Central memory CD4-positive, alpha-beta T cell (primary cell): ENCODE results near the gene MYD88.
A peak's percentile ranks its signal among the peaks of the same experiment; 100 is the strongest.
"Not testable (repeated sequence)": the region's sequence is repeated elsewhere in the genome, so short reads cannot be mapped to it uniquely, and the experiment has no call there.

Experiments used
- DNase-seq: peaks from one replicate; pipeline ENCODE4 v3.0.0; 2022

The MYD88 gene

GRCh38 chr3:38146504-38146903 is 8.0 kb downstream of the MYD88 start:
- DNase-seq = no peak

GRCh38 chr3:38147421-38147820 is 9.0 kb downstream of the MYD88 start:
- no peak for DNase-seq

GRCh38 chr3:38148311-38148882 is 9.9 kb downstream of the MYD88 start:
- no peak for DNase-seq

DNA sequence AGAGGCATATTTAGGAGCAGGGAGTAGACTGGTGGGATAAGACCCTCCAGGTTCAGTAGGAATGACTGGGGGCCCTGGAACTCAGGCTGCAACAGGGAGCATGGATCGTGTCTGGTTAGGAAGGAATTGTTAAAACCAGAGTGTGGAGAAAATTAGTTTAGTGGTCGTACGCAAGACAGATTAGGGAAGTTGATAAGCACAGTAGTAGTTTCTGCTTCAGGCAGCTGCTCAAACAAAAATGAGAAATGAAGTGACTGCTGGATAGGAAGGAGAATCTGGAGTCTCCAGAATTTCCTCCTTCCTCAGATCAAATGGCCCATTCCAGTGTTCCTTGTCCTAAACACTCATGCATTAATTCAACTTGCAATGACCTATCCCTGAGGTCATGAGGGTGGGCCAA is 11.2 kb downstream of the MYD88 start:
- no peak for DNase-seq

DNA sequence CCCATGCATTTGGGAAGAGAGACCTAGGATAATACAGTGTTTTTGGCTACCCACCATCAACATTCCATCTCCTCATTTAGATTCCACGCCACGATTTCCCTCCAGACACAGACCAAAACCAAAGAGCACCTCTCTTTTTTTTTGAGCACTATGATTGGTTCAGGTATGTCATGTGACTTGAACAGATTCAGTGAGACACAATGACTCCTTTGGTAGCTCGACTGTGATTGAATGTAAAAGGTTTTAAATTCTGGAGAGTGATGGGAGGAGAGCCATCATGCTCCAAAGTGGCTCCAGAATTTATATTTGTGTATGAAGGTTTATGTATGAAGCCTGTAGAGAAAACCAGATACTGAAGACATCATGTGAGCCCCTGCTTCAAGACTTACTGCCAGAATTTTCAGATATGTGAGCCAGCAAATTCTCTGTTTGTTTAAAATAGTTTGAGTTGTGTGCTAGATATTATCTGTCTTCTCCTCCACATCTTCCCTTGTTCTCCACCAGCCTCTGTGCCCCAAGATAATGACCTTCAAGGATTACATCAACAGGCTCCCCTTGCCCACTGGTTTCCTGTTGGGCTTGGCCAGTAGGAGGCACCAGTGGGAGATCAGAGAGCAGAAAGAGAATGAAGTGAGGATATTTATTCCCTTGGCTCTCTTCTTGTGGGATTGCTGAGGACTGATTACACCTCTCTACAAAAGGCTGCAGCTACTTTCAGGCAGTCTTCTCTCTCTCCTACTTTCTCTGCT is 12.5 kb downstream of the MYD88 start:
- no peak for DNase-seq

DNA sequence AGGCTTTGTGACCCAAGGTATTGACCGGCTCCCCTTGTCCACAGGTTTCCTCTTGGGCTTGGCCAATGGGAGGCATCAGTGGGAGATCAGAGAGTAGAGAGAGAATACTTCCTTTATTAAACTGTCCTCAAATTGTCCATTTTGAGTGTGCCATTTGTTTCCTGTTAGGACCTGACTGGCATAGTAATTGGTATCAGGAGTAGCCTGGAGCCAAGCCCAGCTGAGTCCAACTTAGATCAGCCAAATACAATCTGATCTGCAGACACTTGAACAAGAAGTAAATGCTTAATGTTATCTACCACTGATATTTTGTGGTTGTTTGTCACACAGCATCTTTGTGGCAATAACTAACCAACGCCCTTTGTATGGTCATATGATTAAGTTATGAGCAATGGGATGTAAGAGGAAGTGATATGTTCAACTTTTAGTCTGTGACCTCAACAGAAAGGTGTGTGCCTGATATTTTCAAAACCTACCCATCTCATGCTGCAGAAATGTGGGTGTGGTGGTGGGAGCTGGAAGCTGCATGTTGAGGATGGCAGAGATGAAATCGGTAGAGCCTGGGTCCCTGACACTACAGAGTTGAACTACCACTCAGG is 13.3 kb downstream of the MYD88 start:
- peak; percentile 55 for DNase-seq

DNA sequence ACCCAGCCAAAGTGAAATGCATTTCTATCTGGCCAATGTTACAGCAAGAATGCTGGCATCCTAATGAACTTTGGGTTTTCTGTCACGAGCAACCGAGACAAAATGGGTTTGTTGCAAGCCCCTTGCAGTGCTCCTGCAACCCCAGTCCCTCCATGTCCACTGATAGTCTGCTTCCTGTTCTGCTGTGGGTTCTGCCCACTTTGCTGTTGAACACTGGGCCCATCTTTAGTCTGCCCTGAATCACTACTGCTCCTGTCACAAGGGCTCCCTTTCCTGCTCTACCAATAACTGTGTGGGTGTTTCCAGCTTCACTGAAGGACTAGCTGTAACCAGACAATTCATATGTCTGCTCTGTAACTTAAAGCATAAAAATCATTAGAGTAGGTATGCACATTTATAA is 14.1 kb downstream of the MYD88 start:
- no peak for DNase-seq

DNA sequence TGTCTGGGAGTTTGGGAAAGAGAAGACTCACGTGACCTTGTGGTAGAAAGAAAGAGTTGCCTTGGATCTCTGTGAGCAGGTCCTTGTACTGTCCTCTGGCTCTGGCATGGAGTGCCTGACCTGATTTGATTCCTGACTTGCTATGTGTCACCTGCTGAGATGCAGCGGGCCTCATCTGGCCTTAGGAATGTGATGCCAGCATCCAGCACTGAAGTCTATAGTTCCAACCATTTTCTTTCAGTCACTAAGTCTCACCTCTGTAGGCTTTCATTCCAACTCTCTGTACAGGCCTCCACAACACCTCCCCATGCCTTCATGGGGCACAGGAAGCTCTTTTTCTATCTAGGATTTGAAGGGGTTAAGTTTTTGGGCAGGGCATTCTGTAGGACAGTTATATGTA is 14.8 kb downstream of the MYD88 start:
- DNase-seq = no peak

DNA sequence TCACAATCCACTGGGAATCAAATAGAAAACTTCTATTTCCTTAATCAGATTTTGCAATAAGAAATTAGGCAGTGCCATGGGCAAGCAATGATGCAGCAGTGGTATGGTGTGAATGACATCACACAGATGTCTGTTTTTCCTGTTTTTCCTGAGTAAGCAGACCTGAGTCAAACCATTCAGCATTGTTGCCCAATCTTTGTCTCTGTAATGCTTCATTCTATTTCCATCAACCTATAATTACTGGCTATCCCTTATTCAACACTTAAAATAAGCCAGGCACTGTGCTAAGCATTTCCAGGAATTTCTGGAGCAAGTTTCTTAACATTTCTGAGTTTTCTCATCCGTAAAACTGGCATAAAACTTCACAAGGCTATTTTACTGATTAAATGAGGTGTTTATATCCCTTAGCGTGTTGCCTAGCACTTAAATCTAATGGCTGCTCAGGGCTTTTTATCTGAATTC is 15.6 kb downstream of the MYD88 start:
- DNase-seq = no peak

- DNase-seq = no peak
These were observed 16.3 kb downstream of the MYD88 start for GRCh38 chr3:38154625-38155255.

GRCh38 chr3:38155825-38156224 is 17.4 kb downstream of the MYD88 start:
- no peak for DNase-seq

GRCh38 chr3:38157117-38157516 is 18.7 kb downstream of the MYD88 start:
- no peak for DNase-seq

DNA sequence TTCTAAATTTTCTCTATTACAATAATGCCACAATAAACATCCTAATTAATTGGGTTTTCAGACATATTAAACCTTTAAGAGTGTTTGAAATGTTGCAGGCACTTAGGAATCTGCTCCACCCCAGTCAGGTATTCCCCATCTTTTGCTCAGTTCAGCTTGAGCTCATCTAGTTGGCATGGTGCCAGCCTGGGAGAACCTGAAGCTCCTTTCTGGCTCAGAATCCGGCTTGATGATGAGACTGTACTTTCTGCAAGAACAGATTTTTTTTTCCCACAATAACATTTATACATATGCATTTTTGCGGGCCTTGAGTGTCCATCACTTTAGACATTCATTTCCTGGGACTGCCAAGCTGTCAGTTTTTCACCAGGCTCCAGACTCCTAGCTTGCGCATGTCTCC is 19.1 kb downstream of the MYD88 start:
- no peak for DNase-seq

GRCh38 chr3:38158472-38158871 is 20.0 kb downstream of the MYD88 start:
- DNase-seq = no peak

GRCh38 chr3:38160704-38161103 is 22.2 kb downstream of the MYD88 start:
- not testable (repeated sequence) for DNase-seq

- DNase-seq = peak; percentile 17
These were observed 24.8 kb downstream of the MYD88 start for GRCh38 chr3:38163117-38163840.

DNA sequence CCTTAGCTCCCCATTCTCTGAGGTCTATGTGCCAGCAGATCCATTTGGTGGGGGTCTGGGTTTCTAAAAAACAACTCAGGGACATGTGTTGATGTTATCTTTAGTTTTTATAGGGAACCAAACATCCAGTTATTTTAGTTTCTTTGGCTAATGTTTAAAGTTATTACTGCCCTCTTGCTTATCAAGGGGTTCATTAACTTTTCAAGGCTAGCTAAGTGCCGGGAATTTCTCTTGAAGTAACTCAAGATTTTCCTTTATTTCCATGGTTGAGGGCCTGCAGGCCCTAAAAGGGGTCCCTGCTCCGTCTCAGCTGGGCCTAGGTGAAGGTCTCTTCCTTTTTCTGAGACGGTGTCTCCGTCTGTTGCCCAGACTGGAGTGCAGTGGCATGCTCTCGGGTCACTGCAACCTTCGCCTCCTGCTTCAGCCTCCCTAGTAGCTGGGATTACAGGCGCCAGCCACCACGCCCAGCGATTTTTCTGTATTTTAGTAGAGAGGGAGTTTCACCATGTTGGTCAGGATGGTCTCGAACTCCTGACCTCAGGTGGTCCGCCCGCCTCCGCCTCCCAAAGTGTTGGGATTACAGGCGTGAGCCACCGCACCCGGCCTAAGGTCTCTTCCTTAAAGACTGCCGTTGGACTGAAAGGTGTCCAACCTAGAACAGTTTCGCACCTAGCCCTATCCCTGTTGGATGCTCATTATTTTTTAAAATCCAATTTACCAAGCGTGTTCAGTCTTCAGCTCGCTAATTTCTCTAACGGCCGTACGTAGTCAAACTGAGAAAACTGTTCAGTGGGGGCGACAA is 25.6 kb downstream of the MYD88 start:
- DNase-seq = no peak

DNA sequence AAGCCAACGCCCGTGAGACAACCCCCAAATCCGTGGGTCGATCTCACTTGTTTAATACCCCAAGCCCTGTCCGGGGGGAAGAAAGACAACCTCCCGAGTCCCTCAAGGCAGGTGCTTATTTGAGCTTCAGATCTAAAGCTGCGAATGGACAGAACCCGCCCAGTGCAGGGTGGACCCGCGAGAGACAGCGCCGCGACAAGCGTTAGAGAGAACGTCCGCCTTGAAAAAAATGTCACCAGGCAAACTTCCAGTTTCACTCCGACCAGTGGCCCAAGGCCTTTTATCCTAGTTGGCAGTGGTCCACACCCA is 26.1 kb downstream of the MYD88 start:
- DNase-seq = no peak

DNA sequence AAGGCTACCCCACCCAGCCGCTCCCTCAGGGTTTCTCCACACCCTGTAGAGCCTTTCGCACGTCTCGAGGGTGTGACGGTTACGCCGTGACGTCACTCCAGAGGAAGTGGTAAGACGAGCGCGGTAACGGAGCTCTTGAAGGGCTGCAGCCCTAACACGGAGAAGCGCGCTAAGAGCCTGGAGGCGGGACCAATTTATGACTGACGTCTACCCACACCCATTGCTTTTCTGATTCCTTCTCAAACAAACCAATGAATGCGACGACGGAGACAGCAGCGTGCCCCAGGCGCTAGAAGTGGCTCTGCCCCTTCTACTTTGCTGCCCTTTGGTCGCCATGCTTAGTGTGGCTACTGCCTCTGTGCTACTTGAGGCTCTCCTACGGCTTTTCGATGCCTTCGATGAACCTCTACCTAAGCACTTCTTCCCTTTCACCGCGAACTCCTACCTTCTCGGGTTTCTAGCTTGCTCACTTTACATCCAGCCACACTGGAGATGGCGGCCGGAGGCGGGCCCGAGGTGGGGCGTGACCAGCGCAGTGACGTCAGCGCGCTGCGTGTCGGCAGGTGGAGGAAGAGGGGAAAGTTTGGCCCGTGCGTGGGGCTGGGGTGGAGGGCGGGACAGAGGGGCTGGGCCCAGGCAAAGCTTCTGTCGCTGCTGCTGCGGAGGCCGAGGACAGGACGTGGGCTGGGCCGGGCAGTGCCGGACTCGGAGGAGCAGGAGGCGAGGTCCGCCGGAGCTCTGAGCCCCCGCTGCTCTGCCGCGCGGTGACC is 26.7 kb downstream of the MYD88 start, which contains the start of gene OXSR1:
TSS of gene OXSR1 (plus strand) at position 586 of the 770 bp plus-strand sequence. CDS start 340 bp downstream, outside the sequence.
- peak; percentile 98 for DNase-seq

DNA sequence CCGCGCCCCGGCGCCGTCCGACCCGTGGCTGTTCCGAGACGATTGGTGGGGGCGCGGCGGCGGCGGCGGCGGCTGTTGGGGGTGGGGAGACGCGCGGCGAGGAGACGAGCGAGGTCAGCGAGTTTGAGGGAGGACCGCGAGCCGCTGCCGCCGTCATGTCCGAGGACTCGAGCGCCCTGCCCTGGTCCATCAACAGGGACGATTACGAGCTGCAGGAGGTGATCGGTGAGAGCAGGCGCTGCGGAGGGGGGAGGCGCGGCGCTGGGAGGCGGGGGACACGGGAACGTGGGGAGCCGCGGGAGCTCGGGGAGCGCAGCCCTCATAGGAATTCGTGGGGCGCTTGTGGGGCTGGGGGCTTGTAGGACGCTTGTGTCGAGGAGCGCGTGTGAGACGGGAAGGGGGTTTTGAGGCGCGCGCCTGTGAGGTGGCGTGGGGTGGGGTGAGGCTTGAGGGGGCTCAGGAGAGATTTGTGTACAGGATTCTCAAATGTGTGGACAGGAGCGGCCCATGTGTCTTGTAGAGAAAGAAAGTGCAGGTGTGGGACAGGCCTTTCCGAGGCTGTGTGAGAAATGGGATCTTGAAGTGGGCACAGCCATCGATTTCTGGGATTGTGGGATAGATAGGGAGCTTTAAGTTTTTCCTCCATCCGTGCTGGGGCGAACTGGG is 27.4 kb downstream of the MYD88 start:
- DNase-seq = no peak

- no peak for DNase-seq
These were observed 29.1 kb downstream of the MYD88 start for GRCh38 chr3:38167591-38167990.
